ENCODE results near the gene IDH3B. TPM values are rescaled to one million over a fixed set of nuclear protein-coding genes. Genes with fewer than 3 reads are reported as not detected.

Gene IDH3B
- total and polyA plus RNA-seq, 9 of the 15 experiments (the other 6 are each of a cell fraction or from before 2014, with no cell fraction given), result 91.7 to 224 (median 155) TPM

- CTCF ChIA-PET (ENCODE audit: low intra/inter-chr PET ratio), result no interaction called here
These were observed 6.3 kb downstream of the IDH3B start for GRCh38 chr20:2657674-2658073.

More at GRCh38 chr20:2657674-2658073, 6.3 kb downstream of the IDH3B start:
- no peak overlapping the region for H3K27ac ChIP-seq (ENCODE audit: extremely low read depth, low read depth, low read length)
- H3K79me2 ChIP-seq (ENCODE audit: control insufficient read depth, insufficient read depth, low read length), result peaks cover 48% of the 10 kb centered on the region
- in situ Hi-C loops (cut with MboI), result no loop called here
- no peak for FAIRE-seq
- H4K20me1 ChIP-seq (replicated peaks; ENCODE audit: control insufficient read depth, insufficient read depth, low read length), result peaks cover 42% of the 10 kb centered on the region
- intact Hi-C loops (cut with micrococcal nuclease), result no loop called here
- peaks cover 97% of the 10 kb centered on the region for H3K36me3 ChIP-seq (ENCODE audit: control insufficient read depth, insufficient read depth, low read length)
- POLR2A ChIA-PET, result interaction anchor here (0.6 to 0.8 kb wide), 3 partner anchors 15 to 546 kb away, joined by 3 to 6 read pairs (median 4); no protein-coding TSS in a partner anchor
- no peak for DNase-seq (ENCODE audit: extremely low read depth in 1 of 4, low spot score in 3 of 4)
- H3K4me3 ChIP-seq, result no peak overlapping the region
- peaks cover 15 to 20% of the 10 kb centered on the region in 2 experiments; a peak in 4 of 5 replicates for H3K4me1 ChIP-seq (replicated peaks in 1 of 2; ENCODE audit: control insufficient read depth in 2 of 2, insufficient read depth in 2 of 2, low read length in 2 of 2)
- H3K9me1 ChIP-seq (ENCODE audit: control insufficient read depth, insufficient read depth, low read length), result peaks cover 15% of the 10 kb centered on the region
- no peak overlapping the region for H2AFZ ChIP-seq (ENCODE audit: low read depth, low read length)
- H3K4me2 ChIP-seq (ENCODE audit: insufficient read depth, low read length), result no peak overlapping the region
- H3K27me3 ChIP-seq (ENCODE audit: control insufficient read depth in 2 of 2, insufficient read depth in 2 of 2, low read length in 2 of 2), result no peaks in the 10 kb centered on the region
- BruUV-seq (replicated peaks), result no TSS peak
- no peak overlapping the region for H3K9ac ChIP-seq (ENCODE audit: insufficient read depth in 1 of 2, low read depth in 2 of 2, low read length in 2 of 2)
- WGBS (ENCODE audit: insufficient coverage, low coverage, missing lambda C conversion rate), result 76% methylated on average over 4 of the region's 5 CpGs
- ATAC-seq, result no peak
- TF ChIP-seq NCOA1 (IDR thresholded peaks at IDR 0.05; ENCODE audit: low read depth) (no peak), USF2 (CRISPR knock-in tag; IDR thresholded peaks at IDR 0.05) (no peak), PHB2 (IDR thresholded peaks at IDR 0.05; ENCODE audit: low read depth) (no peak), HCFC1 (IDR thresholded peaks at IDR 0.05; ENCODE audit: low read depth, low read length) (no peak), RBFOX2 (IDR thresholded peaks at IDR 0.05; ENCODE audit: low read depth, low read length) (0 out of 2 replicates have a peak, but pooled peaks have one; percentile 0), ZNF263 (CRISPR knock-in tag; IDR thresholded peaks at IDR 0.05; ENCODE audit: borderline replicate concordance) (no peak), ZNF277 (CRISPR knock-in tag; IDR thresholded peaks at IDR 0.05; ENCODE audit: borderline replicate concordance) (no peak), ZBTB34 (CRISPR knock-in tag; IDR thresholded peaks at IDR 0.05) (no peak), SMARCC2 (IDR thresholded peaks at IDR 0.05; ENCODE audit: low read depth) (no peak), FOSL1 (tag; conservative IDR thresholded peaks at IDR 0.05) (no peak), RBM22 (IDR thresholded peaks at IDR 0.05; ENCODE audit: low read depth, low read length, poor library complexity, severe bottlenecking) (peak; percentile 33), BHLHE40 (IDR thresholded peaks at IDR 0.05; ENCODE audit: low read length) (no peak)
- TF ChIP-seq, protein P1, sequence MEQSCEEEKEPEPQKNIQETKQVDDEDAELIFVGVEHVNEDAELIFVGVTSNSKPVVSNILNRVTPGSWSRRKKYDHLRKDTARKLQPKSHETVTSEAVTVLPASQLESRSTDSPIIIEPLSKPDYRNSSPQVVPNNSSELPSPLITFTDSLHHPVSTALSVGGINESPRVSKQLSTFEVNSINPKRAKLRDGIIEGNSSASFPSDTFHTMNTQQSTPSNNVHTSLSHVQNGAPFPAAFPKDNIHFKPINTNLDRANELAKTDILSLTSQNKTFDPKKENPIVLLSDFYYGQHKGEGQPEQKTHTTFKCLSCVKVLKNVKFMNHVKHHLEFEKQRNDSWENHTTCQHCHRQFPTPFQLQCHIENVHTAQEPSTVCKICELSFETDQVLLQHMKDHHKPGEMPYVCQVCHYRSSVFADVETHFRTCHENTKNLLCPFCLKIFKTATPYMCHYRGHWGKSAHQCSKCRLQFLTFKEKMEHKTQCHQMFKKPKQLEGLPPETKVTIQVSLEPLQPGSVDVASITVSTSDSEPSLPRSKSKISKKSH (CRISPR knock-in tag; IDR thresholded peaks at IDR 0.05), result no peak
- TF ChIP-seq, protein P2, sequence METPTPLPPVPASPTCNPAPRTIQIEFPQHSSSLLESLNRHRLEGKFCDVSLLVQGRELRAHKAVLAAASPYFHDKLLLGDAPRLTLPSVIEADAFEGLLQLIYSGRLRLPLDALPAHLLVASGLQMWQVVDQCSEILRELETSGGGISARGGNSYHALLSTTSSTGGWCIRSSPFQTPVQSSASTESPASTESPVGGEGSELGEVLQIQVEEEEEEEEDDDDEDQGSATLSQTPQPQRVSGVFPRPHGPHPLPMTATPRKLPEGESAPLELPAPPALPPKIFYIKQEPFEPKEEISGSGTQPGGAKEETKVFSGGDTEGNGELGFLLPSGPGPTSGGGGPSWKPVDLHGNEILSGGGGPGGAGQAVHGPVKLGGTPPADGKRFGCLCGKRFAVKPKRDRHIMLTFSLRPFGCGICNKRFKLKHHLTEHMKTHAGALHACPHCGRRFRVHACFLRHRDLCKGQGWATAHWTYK (CRISPR knock-in tag; IDR thresholded peaks at IDR 0.05), result no peak
- no peaks in the 10 kb centered on the region for H3K9me3 ChIP-seq (replicated peaks; ENCODE audit: control insufficient read depth, insufficient read depth, low read depth, low read length)

Measured in K562 (cell line).